ENCODE data around the gene RNF167.

- TF ChIP-seq CTCF (IDR thresholded peaks at IDR 0.05; ENCODE audit: extremely low read depth in 1 of 2, insufficient read depth in 1 of 2, low read depth in 1 of 2, low read length in 2 of 2) (no peak), MAX (IDR thresholded peaks at IDR 0.05; ENCODE audit: insufficient read depth, insufficient read length) (no peak), POLR2A (IDR thresholded peaks at IDR 0.05; ENCODE audit: low read depth, low read length) (peak; percentile 51), MYC (IDR thresholded peaks at IDR 0.05; ENCODE audit: low read depth, low read length) (no peak), EZH2 (IDR thresholded peaks at IDR 0.05; ENCODE audit: borderline replicate concordance, low read depth, low read length, severe bottlenecking) (no peak), POLR2AphosphoS5 (IDR thresholded peaks at IDR 0.05; ENCODE audit: insufficient read depth, low read depth, low read length) (peak; percentile 74), JUN (IDR thresholded peaks at IDR 0.05; ENCODE audit: borderline replicate concordance, insufficient read depth, insufficient read length, low read depth) (no peak), FOS (IDR thresholded peaks at IDR 0.05; ENCODE audit: borderline replicate concordance, insufficient read depth, low read length) (no peak), GATA2 (IDR thresholded peaks at IDR 0.05; ENCODE audit: insufficient read depth, insufficient read length, low read depth, low read length) (no peak)
These were observed 8.9 kb downstream of the RNF167 start for GRCh38 chr17:4948931-4949320.

All from endothelial cell of umbilical vein (primary cell).